ENCODE measurements around the gene SMIM14.
A peak's percentile ranks its signal among the peaks of the same experiment; 100 is the strongest.
"Not testable (repeated sequence)": the region's sequence is repeated elsewhere in the genome, so short reads cannot be mapped to it uniquely, and the experiment has no call there.

SMIM14 gene

GRCh38 chr4:39591290-39591689 is 47.4 kb downstream of the SMIM14 start:
- DNase-seq, result no peak

- DNase-seq, result peak; percentile 61
Observed at GRCh38 chr4:39587881-39588280, 50.8 kb downstream of the SMIM14 start.

- DNase-seq, result no peak
Observed at GRCh38 chr4:39574946-39575345, 63.7 kb downstream of the SMIM14 start.

GRCh38 chr4:39571504-39571903 is 67.2 kb downstream of the SMIM14 start:
- no peak for DNase-seq

GRCh38 chr4:39571054-39571453 is 67.6 kb downstream of the SMIM14 start:
- peak; percentile 5 for DNase-seq

GRCh38 chr4:39569209-39569608 is 69.5 kb downstream of the SMIM14 start:
- DNase-seq, result no peak

GRCh38 chr4:39568805-39569204 is 69.9 kb downstream of the SMIM14 start:
- DNase-seq, result no peak

- DNase-seq, result peak; percentile 90
Observed at GRCh38 chr4:39565878-39566600, 72.6 kb downstream of the SMIM14 start.

- no peak for DNase-seq
Observed at GRCh38 chr4:39563346-39563847, 75.3 kb downstream of the SMIM14 start.

GRCh38 chr4:39562792-39563191 is 75.9 kb downstream of the SMIM14 start:
- DNase-seq, result no peak

- DNase-seq, result no peak
Observed at GRCh38 chr4:39559626-39560025, 79.0 kb downstream of the SMIM14 start.

- DNase-seq, result no peak
Observed at GRCh38 chr4:39555472-39555871, 83.2 kb downstream of the SMIM14 start.

- DNase-seq, result peak; percentile 54
Observed at GRCh38 chr4:39548425-39549067, 90.1 kb downstream of the SMIM14 start.

- DNase-seq, result peak; percentile 46
Observed at GRCh38 chr4:39544580-39545315, 93.9 kb downstream of the SMIM14 start.

GRCh38 chr4:39544080-39544479 is 94.6 kb downstream of the SMIM14 start:
- not testable (repeated sequence) for DNase-seq

GRCh38 chr4:39543034-39543433 is 95.6 kb downstream of the SMIM14 start:
- DNase-seq, result no peak

GRCh38 chr4:39542611-39543012 is 96.1 kb downstream of the SMIM14 start:
- DNase-seq, result no peak

GRCh38 chr4:39541987-39542610 is 96.6 kb downstream of the SMIM14 start:
- DNase-seq, result no peak

- DNase-seq, result no peak
Observed at GRCh38 chr4:39539089-39539611, 99.5 kb downstream of the SMIM14 start.

- no peak for DNase-seq
Observed at GRCh38 chr4:39533541-39533940, 105.1 kb downstream of the SMIM14 start.

GRCh38 chr4:39532237-39532636 is 106.4 kb downstream of the SMIM14 start:
- not testable (repeated sequence) for DNase-seq

- no peak for DNase-seq
Observed at GRCh38 chr4:39530682-39531081, 108.0 kb downstream of the SMIM14 start.

GRCh38 chr4:39529534-39529933 is 109.1 kb downstream of the SMIM14 start:
- no peak for DNase-seq
